ENCODE measurements around the gene SPHK2. TPM values are rescaled to one million over a fixed set of nuclear protein-coding genes. Genes with fewer than 3 reads are reported as not detected.

The SPHK2 gene
- polyA plus RNA-seq, 1 experiment, result 4.6 TPM

DNA sequence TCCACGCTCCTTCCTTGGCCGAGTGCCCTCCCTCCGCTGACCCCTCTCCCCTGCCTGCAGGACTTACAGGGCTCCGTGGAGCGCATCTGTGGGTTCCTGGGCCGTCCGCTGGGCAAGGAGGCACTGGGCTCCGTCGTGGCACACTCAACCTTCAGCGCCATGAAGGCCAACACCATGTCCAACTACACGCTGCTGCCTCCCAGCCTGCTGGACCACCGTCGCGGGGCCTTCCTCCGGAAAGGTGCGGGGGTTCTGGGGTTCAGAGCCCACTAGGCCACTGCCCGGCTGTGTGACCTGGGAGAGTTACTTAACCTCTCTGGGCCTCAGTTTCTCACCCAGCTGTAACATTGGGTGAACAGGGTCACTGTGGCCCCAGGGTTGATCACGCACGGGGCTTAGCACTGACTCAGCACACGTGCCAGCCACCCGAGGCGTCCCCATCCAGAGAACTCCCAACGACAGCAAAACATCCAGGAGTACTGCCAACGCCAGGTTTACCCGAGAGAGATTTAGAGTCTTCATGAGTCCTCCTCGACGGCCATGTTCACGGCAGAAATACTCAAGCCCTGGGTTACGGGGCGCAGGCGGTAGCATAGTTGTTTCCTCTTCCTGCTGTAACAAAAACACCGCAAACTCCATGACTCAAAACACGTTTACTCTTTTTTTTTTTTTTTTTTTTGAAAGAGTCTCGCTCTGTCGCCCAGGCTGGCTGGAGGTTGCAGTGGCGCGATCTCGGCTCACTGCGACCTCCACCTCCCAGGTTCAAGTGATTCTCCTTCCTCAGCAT is 22.4 kb upstream of the SPHK2 start:
- Histone ChIP-seq H3K27me3 (ENCODE audit: control insufficient read depth, insufficient read depth, low read length) (peaks cover 15% of the 10 kb centered on the region), H3K4me3 (ENCODE audit: low read depth, low read length) (no peak overlapping the region), H3K27ac (ENCODE audit: low read depth, low read length) (no peak overlapping the region), H3K9me3 (ENCODE audit: control insufficient read depth, insufficient read depth, low read length) (no peaks in the 10 kb centered on the region; the same call in 1 of the 2 replicates)
- ChIA-PET POLR2A (no interaction called here), CTCF (no interaction called here)
- TF ChIP-seq, protein P1, sequence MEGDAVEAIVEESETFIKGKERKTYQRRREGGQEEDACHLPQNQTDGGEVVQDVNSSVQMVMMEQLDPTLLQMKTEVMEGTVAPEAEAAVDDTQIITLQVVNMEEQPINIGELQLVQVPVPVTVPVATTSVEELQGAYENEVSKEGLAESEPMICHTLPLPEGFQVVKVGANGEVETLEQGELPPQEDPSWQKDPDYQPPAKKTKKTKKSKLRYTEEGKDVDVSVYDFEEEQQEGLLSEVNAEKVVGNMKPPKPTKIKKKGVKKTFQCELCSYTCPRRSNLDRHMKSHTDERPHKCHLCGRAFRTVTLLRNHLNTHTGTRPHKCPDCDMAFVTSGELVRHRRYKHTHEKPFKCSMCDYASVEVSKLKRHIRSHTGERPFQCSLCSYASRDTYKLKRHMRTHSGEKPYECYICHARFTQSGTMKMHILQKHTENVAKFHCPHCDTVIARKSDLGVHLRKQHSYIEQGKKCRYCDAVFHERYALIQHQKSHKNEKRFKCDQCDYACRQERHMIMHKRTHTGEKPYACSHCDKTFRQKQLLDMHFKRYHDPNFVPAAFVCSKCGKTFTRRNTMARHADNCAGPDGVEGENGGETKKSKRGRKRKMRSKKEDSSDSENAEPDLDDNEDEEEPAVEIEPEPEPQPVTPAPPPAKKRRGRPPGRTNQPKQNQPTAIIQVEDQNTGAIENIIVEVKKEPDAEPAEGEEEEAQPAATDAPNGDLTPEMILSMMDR (IDR thresholded peaks at IDR 0.05; ENCODE audit: low read depth, low read length), result no peak
- DNase-seq (ENCODE audit: low read depth, low spot score), result no peak

DNA sequence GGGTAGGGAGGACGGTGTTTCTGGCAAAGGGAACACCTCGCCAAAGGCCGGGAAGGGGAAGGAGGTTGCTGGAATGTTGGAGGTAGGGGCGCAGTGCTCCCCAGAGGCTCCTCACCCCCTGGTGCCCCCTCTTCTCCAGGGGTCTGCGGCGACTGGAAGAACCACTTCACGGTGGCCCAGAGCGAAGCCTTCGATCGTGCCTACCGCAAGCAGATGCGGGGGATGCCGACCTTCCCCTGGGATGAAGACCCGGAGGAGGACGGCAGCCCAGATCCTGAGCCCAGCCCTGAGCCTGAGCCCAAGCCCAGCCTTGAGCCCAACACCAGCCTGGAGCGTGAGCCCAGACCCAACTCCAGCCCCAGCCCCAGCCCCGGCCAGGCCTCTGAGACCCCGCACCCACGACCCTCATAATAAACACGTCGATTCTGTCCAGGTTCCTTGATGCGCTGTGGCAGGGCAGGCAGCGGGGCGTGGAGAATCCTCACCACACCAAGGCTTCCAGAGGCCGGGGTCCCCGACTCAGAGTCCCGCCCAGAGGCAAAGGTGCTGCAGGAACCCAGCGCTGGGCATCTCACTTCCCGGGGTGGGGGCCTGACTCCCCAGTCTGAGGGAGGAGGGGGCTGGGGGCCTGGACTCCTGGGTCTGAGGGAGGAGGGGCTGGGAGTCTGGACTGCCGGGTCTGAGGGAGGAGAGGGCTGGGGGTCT is 20.2 kb upstream of the SPHK2 start:
- Histone ChIP-seq H3K9me3 (ENCODE audit: control insufficient read depth, insufficient read depth, low read length) (no peaks in the 10 kb centered on the region; the same call in 1 of the 2 replicates), H3K27me3 (ENCODE audit: control insufficient read depth, insufficient read depth, low read length) (peaks cover 15% of the 10 kb centered on the region), H3K4me3 (ENCODE audit: low read depth, low read length) (no peak overlapping the region), H3K27ac (ENCODE audit: low read depth, low read length) (no peak overlapping the region)
- TF ChIP-seq, protein P1 (IDR thresholded peaks at IDR 0.05; ENCODE audit: low read depth, low read length), result no peak
- DNase-seq (ENCODE audit: low read depth, low spot score), result no peak
- CTCF ChIA-PET, result no interaction called here
- POLR2A ChIA-PET, result no interaction called here

DNA sequence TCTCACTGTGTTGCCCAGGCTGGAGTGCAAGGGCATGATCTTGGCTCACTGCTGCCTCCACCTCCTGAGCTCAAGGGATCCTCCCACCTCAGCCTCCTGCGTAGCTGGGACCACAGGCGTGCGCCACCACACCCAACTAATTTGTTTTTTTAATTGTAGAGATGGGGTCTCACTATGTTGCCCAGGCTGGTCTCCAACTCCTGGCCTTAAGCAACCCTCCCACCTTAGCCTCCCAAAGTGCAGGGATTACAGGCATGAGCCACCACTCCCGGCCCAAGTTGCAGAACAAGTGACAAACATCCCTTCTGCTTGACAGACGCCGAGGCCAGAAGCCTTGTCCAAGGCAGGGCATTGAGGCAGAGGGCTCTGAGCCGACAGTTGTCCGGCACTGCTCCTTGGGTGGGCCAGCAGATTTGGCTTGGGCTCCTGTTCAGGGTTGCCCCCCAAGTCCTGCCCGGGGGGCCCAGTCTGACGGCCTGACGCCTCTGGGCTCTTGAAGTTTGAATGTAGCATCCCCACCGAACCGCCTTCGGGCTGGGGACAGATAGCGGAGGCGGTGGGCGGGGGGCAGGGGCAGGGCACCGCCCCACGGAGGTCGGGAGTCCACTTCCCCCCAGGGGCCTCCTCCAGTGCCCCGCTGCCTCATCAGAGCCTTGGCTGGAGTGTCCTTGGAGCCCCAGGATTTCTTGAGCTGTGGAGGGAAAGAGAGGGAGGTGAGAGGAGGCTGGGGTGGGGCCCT is 18.5 kb upstream of the SPHK2 start:
- TF ChIP-seq, protein P1 (IDR thresholded peaks at IDR 0.05; ENCODE audit: low read depth, low read length), result no peak
- CTCF ChIA-PET, result interaction anchor here (2.4 kb wide), 1 partner anchor 12 kb away, joined by 12 read pairs; no protein-coding TSS in a partner anchor
- POLR2A ChIA-PET, result interaction anchor here (0.7 to 1.0 kb wide), 2 partner anchors 19 to 211 kb away, joined by 3 to 5 read pairs; partner anchors contain the start of gene SPHK2
- Histone ChIP-seq H3K9me3 (ENCODE audit: control insufficient read depth, insufficient read depth, low read length) (no peaks in the 10 kb centered on the region; the same call in 1 of the 2 replicates), H3K27me3 (ENCODE audit: control insufficient read depth, insufficient read depth, low read length) (peaks cover 15% of the 10 kb centered on the region), H3K4me3 (ENCODE audit: low read depth, low read length) (no peak overlapping the region), H3K27ac (ENCODE audit: low read depth, low read length) (no peak overlapping the region)
- DNase-seq (ENCODE audit: low read depth, low spot score), result no peak

DNA sequence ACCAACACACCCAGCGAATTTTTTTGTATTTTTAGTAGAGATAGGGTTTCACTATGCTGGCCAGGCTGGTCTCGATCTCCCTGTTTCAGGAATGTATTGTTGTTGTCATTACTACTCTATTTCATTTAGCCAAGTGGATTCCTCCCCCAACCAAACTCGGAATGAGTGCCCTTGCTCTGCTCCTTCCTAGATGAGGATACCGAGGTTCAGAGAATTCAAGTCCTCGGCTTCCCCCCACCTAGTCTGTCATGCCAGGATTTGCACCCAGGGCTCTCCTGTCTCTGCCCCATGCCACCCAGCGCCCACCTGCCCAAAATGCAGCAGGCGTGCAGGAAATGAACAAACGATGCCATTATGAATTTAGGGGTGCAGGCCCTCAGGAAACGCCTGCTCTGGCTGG is 16.3 kb upstream of the SPHK2 start:
- POLR2A ChIA-PET, result interaction anchor here (1.1 kb wide), 1 partner anchor 10 kb away, joined by 3 read pairs; no protein-coding TSS in a partner anchor
- CTCF ChIA-PET, result no interaction called here
- Histone ChIP-seq H3K4me3 (ENCODE audit: low read depth, low read length) (no peak overlapping the region), H3K27me3 (ENCODE audit: control insufficient read depth, insufficient read depth, low read length) (peaks cover 13% of the 10 kb centered on the region), H3K9me3 (ENCODE audit: control insufficient read depth, insufficient read depth, low read length) (no peaks in the 10 kb centered on the region; the same call in 1 of the 2 replicates), H3K27ac (ENCODE audit: low read depth, low read length) (no peak overlapping the region)
- TF ChIP-seq, protein P1 (IDR thresholded peaks at IDR 0.05; ENCODE audit: low read depth, low read length), result no peak
- no peak for DNase-seq (ENCODE audit: low read depth, low spot score)

All from AG04450 (cell line).